Suprapubic skin (tissue), 3 donors: ENCODE results near the gene MRAS.

Experiments used
- CTCF ChIP-seq, 2 donors: fragments of 200-600 bp in 1 of 2; fragments of 450-650 bp in 1 of 2; sonication (generic) in 1 of 2; IDR thresholded peaks; one replicate each; pipeline ENCODE4 v1.5.1; 2016 to 2019; ENCODE audit warnings: antibody characterized with exemption in 2 of 2, mild to moderate bottlenecking in 1 of 2, moderate library complexity in 1 of 2
- POLR2AphosphoS5 ChIP-seq, 3 donors: sonication (generic); formaldehyde crosslinking; IDR thresholded peaks; one replicate each; pipeline ENCODE4 v1.6.1; 2017; ENCODE audit warnings: antibody characterized with exemption in 3 of 3

GRCh38 chr3:138381950-138382715 lies 33.8 kb downstream of the MRAS start:
- peak in 1 of 3 donors; percentile 55 for TF ChIP-seq POLR2AphosphoS5 (IDR thresholded peaks at IDR 0.05)
- TF ChIP-seq CTCF (IDR thresholded peaks at IDR 0.05): no peak
